OCI-LY7 (cell line): ENCODE results near the gene RASD1.

Experiments
- CTCF ChIP-seq: fragments of 200-600 bp; sonication (generic); conservative IDR thresholded peaks from 2 replicates; pipeline ENCODE4 v1.5.1; 2014; ENCODE audit warnings: mild to moderate bottlenecking, antibody characterized with exemption, low read length, moderate library complexity, mixed read lengths
- EZH2phosphoT487 ChIP-seq: fragments of 200-600 bp; sonication (generic); IDR thresholded peaks from 2 replicates; pipeline ENCODE4 v1.6.1; 2018; ENCODE audit warnings: low read depth, borderline replicate concordance, mild to moderate bottlenecking, mixed run types, antibody characterized with exemption, low read length, moderate library complexity, mixed read lengths

DNA sequence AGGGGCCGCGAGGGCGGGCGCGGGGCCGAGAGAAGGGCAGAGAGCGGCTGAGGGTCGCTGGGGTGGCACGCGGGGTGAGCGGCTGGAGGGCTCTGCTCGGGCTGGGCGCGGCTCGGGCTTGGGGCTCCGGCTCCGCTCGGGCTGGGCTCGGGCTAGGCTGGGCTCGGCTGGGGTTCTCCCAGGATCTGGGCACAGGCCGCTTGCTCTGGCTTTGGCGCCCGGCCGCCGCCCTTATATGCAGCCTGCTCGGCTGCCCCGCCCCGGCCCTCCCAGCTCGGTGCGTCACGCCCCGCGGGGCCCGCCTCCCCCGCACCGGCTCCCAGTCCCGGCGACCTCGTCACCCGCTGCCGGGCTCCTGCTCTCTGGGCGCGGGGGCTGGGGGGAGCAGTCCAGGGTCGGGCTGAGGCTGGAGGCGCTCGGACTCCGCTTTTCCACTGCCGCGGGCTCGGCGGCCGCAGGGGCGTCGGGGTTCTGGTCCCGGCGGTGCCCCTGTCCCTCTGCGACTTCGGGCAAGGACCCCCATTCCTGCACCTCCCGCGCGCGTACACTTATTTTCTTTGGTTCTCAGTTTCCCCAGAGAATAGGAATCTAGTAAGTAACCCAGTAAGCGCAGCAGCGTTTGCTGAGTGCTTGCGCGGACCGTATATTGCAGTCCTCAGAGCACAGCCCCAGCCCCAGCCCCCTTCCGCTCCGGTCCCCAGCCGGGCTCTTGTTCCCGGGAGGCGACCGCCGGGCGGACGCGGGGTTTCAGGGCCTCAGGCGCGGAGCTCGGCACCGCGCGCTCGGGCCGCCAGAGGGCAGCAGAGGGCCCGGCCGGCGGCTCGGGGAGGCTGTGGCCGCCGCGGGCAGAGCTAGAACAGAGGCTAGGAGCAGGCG is at the start of gene RASD1:
- peak; percentile 83 for TF ChIP-seq CTCF
- TF ChIP-seq EZH2phosphoT487: no peak
